ENCODE data around the gene OR2L13.
"Not testable (repeated sequence)": the region's sequence is repeated elsewhere in the genome, so short reads cannot be mapped to it uniquely, and the experiment has no call there.

Gene OR2L13, protein sequence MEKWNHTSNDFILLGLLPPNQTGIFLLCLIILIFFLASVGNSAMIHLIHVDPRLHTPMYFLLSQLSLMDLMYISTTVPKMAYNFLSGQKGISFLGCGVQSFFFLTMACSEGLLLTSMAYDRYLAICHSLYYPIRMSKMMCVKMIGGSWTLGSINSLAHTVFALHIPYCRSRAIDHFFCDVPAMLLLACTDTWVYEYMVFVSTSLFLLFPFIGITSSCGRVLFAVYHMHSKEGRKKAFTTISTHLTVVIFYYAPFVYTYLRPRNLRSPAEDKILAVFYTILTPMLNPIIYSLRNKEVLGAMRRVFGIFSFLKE

DNA sequence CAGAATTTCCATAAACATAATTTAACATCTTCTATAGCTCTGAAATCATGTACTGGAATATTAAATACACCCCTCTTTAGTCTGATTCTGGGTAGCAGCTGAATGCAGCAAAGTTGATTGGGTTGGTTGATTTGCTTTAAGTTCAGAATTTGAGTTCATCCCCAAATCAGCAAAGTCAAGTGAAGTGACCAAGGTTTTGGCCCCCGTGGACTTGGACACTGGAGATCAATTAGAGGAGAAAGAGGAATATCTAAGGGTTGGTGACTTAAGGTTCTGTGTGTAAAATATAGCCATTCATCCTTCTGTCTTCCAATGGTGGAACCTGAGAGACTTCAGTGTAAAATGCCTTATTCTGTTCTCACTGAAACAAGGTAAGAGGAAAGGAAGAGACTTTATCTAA is at the start of gene OR2L13:
OR2L13 (plus strand) TSS at position 301 of the 400 bp plus-strand sequence. CDS start 4,192 bp downstream, outside the sequence.
- DNase-seq (ENCODE audit: low spot score), result no peak

DNA sequence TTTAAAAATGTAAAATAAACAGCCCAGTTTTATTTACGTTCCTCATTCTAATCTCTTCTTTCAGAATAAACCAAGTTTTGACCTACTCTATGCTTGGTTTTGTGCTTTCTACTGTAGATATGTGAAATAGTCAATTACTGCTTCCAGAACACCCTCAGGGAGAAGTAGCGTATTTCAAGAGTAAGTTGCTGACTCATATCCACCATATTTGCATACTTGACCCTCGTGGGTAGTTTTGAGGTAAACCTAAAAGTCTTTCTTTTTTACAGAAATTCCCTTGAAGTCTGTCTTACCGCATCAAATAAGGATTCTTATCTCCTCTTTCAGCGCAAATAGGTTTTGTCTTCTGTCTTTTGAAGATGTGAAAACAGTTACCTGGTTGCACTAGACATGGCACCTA is 49.8 kb upstream of the OR2L13 start:
- no peak for DNase-seq (ENCODE audit: low spot score)

DNA sequence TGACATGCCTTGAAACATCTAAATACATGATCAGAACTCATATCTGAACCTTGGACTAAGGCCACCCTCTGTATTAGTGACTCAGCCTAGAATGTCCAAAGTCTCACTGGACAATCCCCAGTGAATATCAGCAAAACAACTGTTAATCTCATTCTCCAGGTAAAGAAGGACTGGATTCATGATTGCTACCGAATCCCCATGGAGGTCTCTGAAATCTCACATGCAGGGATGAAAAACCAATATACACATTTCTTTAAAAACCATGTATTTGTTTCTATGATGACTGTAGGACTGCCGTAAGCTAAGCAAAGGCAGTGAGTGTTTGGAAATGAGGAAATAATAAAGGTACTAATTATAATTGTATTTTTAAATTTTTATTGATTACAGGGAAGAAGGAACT is 48.4 kb upstream of the OR2L13 start, which contains the start of gene OR2L3:
OR2L3 (plus strand) TSS at position 301 of the 400 bp plus-strand sequence. CDS start 13,846 bp downstream, outside the sequence.
- no peak for DNase-seq (ENCODE audit: low spot score)

DNA sequence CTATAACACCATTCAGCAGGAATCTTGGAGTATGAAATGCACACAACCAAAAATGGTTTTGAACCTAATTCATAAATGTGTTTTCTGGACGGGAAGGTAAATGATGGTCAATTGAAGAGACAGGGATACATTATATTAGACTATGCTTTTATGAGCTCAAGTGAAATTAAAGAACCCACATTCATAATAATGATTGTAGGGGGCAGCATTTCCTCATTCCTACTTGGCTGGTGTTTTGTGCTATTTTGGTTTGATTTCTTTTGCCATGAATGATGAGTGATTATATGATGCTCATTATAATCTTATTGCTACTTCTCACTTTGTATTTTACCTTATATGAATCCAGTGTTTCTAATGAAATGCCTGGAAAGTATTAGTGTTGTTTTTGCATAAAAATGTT is 48.0 kb upstream of the OR2L13 start:
- DNase-seq (ENCODE audit: low spot score), result no peak

DNA sequence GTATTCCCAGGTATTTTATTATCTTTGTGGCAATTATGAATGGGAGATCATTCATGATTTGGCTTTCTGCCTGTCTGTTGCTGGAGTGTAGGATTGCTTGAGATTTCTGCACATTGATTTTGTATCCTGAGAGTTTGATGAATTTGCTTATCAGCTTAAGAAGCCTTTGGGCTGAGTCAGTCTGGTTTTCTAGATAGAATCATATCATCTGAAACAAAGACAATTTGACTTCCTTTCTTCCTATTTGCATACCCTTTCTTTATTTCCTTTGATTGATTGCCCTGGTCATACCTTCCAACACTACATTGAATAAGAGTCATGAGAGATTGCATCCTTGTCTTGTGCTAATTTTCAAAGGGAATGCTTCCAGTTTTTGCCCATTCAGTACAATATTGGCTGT is 40.3 kb upstream of the OR2L13 start:
- DNase-seq (ENCODE audit: low spot score), result no peak

DNA sequence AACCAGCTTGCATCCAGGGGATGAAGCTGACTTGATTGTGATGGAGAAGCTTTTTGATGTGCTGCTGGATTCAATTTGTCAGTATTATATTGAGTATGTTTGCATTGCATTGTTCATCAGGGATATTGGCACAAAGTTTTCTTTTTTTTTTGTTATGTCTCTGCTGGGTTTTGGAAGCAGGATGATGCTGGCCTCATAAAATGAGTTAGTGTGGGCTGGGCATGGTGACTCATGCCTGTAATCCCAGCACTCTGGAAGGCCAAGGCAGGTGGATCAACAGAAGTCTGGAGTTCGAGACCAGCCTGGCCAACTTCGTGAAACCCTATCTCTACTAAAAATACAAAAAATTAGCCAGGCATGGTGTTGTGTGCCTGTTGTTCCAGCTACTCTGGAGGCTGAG is 39.7 kb upstream of the OR2L13 start:
- DNase-seq (ENCODE audit: low spot score), result no peak

DNA sequence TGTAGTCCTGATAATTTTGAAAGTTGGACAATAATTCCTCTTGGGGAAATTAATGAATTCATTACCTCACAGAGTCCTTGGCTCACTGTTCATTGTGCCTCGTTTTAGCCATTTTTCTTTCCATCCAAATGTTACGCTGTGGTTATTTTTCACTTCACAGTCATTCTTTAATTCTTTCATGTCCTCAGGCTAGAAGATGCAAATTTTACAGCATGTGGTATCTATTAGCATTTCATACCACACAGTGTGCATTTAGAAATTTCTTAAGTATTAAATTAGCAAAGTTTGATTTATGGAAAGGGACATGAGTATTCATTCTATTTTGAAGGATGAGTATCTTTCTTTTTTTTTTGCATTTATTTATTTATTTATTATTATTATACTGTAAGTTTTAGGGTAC is 29.9 kb upstream of the OR2L13 start:
- DNase-seq (ENCODE audit: low spot score), result no peak

DNA sequence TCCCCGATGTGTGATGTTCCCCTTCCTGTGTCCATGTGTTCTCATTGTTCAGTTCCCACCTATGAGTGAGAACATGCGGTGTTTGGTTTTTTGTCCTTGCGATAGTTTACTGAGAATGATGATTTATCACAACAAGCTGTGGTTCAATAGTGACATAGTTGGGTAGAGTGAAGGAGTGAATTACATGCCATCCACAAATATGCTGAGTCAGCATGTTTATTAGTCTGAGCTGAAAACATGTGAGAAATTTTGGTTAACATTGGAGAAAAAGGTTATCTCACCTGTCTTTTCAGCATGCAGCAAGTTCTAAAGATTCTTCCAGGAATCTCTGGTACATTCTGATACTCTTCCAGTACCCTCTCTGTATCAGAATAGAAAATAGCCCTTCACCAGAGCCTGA is 29.4 kb upstream of the OR2L13 start:
- no peak for DNase-seq (ENCODE audit: low spot score)

DNA sequence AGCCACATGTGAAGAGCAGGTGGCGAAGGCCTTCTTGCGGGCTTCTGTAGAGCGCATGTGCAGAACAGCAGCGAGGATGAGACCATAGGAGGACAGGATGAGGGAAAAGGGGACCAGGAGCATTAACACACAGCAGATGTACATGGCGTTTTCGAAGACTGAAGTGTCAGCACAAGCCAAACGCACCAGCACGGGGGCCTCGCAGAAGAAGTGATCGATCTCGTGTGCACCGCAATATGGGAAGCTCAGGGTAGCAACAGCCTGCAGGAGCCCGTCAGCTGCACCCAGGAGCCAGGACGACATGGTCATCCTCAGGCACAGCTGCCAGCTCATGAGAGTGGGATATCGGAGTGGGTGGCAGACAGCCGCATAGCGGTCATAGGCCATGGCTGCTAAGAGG is 11.1 kb upstream of the OR2L13 start:
- not testable (repeated sequence) for DNase-seq (ENCODE audit: low spot score)

DNA sequence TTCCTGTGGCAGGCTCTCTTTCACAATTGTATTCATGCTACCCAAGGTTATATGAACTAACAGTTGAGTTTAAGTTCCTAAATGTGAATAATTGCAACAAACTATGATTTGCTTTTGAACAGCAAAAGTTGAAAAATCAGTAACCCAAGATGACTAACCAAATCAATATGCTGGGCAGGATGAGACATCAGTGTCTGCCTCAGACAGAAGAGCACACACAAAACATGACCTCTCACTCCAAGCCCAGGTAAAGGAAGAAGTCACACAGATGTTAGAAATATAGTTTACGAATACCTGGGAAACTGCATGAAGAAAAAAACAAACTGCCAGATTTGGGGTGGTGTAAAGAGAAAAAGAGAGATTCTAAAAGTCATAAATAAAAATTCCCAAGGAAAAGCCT is 3.5 kb downstream of the OR2L13 start:
- DNase-seq (ENCODE audit: low spot score), result no peak

DNA sequence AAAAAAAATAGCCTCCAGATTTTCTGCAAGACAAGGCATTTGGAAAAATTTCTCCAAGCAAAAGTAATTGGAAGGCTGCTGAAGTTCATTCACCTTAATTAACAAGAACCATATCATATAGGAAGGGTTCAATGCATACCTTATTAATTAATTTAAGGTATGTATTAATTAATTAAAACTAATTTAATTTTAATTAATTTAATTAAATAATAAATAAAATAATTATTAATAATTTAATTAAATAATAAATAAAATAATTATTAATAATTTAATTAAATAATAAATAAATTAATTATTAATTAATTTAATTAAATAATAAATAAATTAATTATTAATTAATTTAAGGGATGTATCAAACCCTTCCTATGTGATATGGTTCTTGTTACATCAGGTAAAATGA is 7.9 kb downstream of the OR2L13 start:
- no peak for DNase-seq (ENCODE audit: low spot score)

DNA sequence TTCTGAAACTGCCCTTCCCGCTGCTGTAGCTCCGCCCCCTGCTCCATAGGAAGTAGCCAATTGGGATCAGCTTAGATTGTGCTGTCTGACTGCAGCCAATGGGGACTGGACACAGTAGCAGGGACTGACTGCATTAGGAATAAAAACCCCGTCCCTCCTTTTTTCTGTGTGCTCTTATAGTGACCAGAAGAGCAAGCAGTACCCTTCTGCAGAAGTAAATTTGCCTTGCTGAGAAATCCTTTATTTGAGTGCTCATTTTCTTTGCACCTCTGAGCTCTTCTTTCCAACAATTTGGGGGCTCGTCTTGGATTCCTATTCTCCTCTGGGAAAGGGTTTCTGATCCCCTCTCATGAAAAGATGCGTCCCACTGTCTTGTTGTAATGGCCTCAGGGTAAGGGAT is 16.2 kb downstream of the OR2L13 start:
- DNase-seq (ENCODE audit: low spot score), result no peak

DNA sequence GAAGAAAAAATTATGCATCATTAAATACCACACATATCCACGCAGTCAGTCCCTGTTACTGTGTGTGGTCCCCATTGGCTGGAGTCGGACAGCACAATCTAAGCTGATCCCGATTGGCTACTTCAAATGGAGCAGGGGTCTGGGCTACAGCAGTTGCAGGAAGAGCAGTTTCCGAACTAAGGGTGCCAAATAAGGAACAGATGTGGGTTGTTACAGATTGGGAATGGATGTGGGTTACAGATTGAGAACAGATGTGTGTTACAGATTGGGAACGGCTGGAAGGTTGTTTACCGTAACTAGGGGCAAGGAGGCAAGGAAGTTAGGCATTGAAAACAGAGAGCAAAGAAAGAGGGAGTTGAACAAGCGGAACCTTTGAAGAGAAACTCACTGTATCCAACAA is 19.9 kb downstream of the OR2L13 start:
- DNase-seq (ENCODE audit: low spot score), result no peak

DNA sequence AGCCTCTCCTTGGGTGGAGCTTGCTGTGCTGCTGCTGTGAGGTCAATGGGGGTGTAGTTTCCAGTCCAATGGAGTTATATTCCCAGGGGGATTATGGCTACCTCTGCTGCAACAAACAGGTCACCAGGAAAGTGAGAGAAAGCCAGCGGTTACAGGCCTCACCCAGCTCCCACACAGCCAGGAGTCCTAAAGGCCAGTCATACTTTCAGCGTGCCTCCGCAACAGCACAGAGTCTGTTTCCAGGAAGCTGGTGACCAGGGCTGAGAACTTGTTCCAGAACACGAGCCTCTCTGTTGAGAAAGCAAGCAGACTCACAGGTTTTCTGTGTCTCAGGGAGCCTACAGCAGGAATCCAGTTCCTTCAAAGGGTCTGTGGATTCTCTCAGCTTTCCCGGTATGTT is 32.7 kb downstream of the OR2L13 start:
- DNase-seq (ENCODE audit: low spot score), result no peak

DNA sequence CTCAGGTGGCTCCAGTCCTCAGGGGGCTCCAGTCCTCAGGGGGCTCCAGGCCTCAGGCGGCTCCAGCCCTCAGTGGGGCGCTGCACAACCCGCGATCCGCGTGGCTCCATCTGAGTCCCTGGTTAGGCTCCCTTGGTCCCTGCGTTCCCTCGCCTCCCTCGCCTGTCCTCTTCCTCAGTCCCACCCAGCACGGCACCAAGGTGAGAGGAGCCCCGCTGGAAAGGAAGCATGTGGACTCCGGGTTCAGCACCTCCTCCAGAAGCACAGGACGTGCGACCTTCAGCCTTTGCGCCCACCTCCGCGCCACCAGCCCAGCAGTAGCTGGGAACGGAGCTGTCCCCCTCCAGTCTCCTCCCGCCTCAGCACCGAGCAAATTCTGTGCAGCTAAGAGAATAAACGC is 41.8 kb downstream of the OR2L13 start:
- no peak for DNase-seq (ENCODE audit: low spot score)

DNA sequence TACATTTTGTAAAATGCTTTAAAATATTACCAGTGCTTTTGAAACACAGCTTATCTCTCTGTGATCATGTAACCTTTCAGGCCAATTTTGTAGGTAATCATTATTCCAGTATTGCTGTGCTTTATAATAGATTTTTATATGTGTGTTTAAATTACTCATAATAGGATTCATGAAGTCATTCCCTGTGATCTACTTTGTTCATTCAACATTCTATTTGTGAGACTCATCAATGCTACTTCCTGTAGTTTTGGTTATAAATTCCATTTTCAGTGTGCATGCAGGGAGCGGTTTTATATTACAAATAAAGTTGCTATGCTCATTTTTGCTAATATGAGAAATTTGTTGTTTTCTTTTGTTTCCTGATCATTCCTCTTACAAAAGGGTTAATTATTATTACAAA is 45.9 kb downstream of the OR2L13 start:
- no peak for DNase-seq (ENCODE audit: low spot score)

DNA sequence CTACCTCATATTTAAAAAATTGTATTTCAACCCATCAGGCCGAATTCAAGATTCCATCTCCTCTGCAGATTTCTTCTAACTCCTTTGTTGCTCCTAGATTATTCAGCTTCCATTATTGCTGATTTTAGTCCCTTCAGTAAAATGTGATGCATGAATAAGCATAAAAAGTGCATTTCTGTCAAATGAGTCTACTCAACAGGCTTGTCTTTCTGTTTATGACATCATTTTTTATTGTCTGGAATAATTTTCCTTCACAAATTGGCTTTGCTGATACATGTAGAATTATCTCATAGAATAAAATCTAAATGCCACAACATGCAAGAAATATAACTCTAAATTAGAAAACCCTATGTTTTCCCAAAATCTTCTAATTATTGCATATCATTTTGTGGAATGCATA is 48.3 kb downstream of the OR2L13 start:
- no peak for DNase-seq (ENCODE audit: low spot score)

DNA sequence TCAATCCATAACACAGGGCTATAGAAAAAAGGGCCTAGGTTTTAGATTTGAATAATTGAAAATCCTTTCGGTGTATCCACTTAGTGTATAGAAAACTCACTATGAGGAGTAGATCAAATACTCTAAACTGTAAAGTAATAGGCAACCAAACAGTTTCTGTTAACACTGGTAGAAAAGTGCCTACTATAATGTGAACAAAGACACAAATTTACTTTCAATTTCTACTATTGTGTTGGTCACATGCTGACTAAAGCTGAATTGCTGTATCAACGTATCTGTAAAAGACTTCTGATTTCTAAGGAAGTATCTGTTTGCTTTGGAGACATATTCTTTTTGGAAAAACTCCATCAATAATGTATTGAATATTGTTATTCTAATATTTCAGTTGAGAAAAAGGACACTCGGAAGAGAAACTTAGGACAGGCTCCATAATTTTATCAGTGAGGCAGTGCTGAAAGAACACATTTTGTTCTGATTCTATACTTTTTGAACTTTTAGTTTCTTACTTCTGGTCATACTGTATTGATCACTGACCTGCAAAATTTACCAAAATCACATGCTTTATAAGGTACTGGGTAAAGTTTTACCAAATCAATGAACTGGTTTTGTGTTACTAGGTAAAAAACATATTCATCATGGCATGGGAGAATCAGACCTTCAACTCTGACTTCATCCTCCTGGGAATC is 49.7 kb downstream of the OR2L13 start, which contains the start of gene OR2M5:
OR2M5 (plus strand) TSS at position 636 of the 686 bp plus-strand sequence; CDS start at position 636, 0 bp downstream.
- no peak for DNase-seq (ENCODE audit: low spot score)

Measured in cerebellar cortex (tissue), 1 donor.